ENCODE data around the gene SSC5D. TPM values are rescaled to one million over a fixed set of nuclear protein-coding genes. Genes with fewer than 3 reads are reported as not detected.

SSC5D gene
- total and polyA plus RNA-seq, 9 of the 15 experiments (the other 6 are each of a cell fraction or from before 2014, with no cell fraction given) = 0.04 to 0.71 (median 0.14) TPM; not detected in 2

- H3K36me3 ChIP-seq (ENCODE audit: control insufficient read depth, insufficient read depth, low read length) = no peaks in the 10 kb centered on the region
- H3K4me2 ChIP-seq (ENCODE audit: insufficient read depth, low read length) = no peak overlapping the region
- no peak overlapping the region for H3K27ac ChIP-seq (ENCODE audit: extremely low read depth, low read depth, low read length)
- no peaks in the 10 kb centered on the region for H4K20me1 ChIP-seq (replicated peaks; ENCODE audit: control insufficient read depth, insufficient read depth, low read length)
- 34% methylated on average over 17 of the region's 19 CpGs for WGBS (ENCODE audit: insufficient coverage, low coverage, missing lambda C conversion rate)
- intact Hi-C loops (cut with micrococcal nuclease) = no loop called here
- ChIA-PET CTCF (ENCODE audit: low intra/inter-chr PET ratio) (no interaction called here), POLR2A (no interaction called here)
- DNase-seq (ENCODE audit: extremely low read depth in 1 of 4, low spot score in 3 of 4) (no peak), ATAC-seq (no peak), FAIRE-seq (no peak)
- H2AFZ ChIP-seq (ENCODE audit: low read depth, low read length) = no peak overlapping the region
- H3K4me1 ChIP-seq (replicated peaks in 1 of 2; ENCODE audit: control insufficient read depth in 2 of 2, insufficient read depth in 2 of 2, low read length in 2 of 2) = peaks cover 21 to 56% of the 10 kb centered on the region in 2 experiments
- no peaks in the 10 kb centered on the region for H3K79me2 ChIP-seq (ENCODE audit: control insufficient read depth, insufficient read depth, low read length)
- in situ Hi-C loops (cut with MboI) = no loop called here
- H3K9me3 ChIP-seq (replicated peaks; ENCODE audit: control insufficient read depth, insufficient read depth, low read depth, low read length) = no peaks in the 10 kb centered on the region
- H3K9me1 ChIP-seq (ENCODE audit: control insufficient read depth, insufficient read depth, low read length) = peaks cover 4% of the 10 kb centered on the region
- peak overlapping the region in 1 of 2 experiments; percentile 20; a peak in 2 of 4 replicates for H3K9ac ChIP-seq (ENCODE audit: insufficient read depth in 1 of 2, low read depth in 2 of 2, low read length in 2 of 2)
- no peaks in the 10 kb centered on the region for H3K27me3 ChIP-seq (ENCODE audit: control insufficient read depth in 2 of 2, insufficient read depth in 2 of 2, low read length in 2 of 2)
- TF ChIP-seq ZNF224 (CRISPR knock-in tag; IDR thresholded peaks at IDR 0.05) = no peak
- H3K4me3 ChIP-seq = no peak overlapping the region
- BruUV-seq (replicated peaks) = no TSS peak
Observed at GRCh38 chr19:55541091-55541490, 52.9 kb downstream of the SSC5D start.

GRCh38 chr19:55542292-55542855 is 54.1 kb downstream of the SSC5D start:
- FAIRE-seq (no peak), ATAC-seq (no peak), DNase-seq (ENCODE audit: extremely low read depth in 1 of 4, low spot score in 3 of 4) (no peak)
- H3K9me3 ChIP-seq (replicated peaks; ENCODE audit: control insufficient read depth, insufficient read depth, low read depth, low read length) = no peaks in the 10 kb centered on the region
- in situ Hi-C loops (cut with MboI) (no loop called here), intact Hi-C loops (cut with micrococcal nuclease) (no loop called here)
- 8% methylated on average over 6 of the region's 7 CpGs for WGBS (ENCODE audit: insufficient coverage, low coverage, missing lambda C conversion rate)
- H3K9me1 ChIP-seq (ENCODE audit: control insufficient read depth, insufficient read depth, low read length) = peaks cover 4% of the 10 kb centered on the region
- H4K20me1 ChIP-seq (replicated peaks; ENCODE audit: control insufficient read depth, insufficient read depth, low read length) = no peaks in the 10 kb centered on the region
- H3K4me3 ChIP-seq = no peak overlapping the region
- POLR2A ChIA-PET = no interaction called here
- no TSS peak for BruUV-seq (replicated peaks)
- no peak overlapping the region for H3K4me2 ChIP-seq (ENCODE audit: insufficient read depth, low read length)
- TF ChIP-seq EGR1 (conservative IDR thresholded peaks at IDR 0.05) (peak; percentile 50), TOE1 (IDR thresholded peaks at IDR 0.05; ENCODE audit: borderline replicate concordance) (no peak), TOE1 (CRISPR knock-in tag; IDR thresholded peaks at IDR 0.05; ENCODE audit: borderline replicate concordance, low read depth) (no peak)
- H3K9ac ChIP-seq (ENCODE audit: insufficient read depth in 1 of 2, low read depth in 2 of 2, low read length in 2 of 2) = no peak overlapping the region
- CTCF ChIA-PET (ENCODE audit: low intra/inter-chr PET ratio) = no interaction called here
- H3K4me1 ChIP-seq (replicated peaks in 1 of 2; ENCODE audit: control insufficient read depth in 2 of 2, insufficient read depth in 2 of 2, low read length in 2 of 2) = peaks cover 33 to 55% of the 10 kb centered on the region in 2 experiments
- no peak overlapping the region for H2AFZ ChIP-seq (ENCODE audit: low read depth, low read length)
- H3K27me3 ChIP-seq (ENCODE audit: control insufficient read depth in 2 of 2, insufficient read depth in 2 of 2, low read length in 2 of 2) = no peaks in the 10 kb centered on the region
- no peaks in the 10 kb centered on the region for H3K79me2 ChIP-seq (ENCODE audit: control insufficient read depth, insufficient read depth, low read length)
- H3K27ac ChIP-seq (ENCODE audit: extremely low read depth, low read depth, low read length) = no peak overlapping the region
- no peaks in the 10 kb centered on the region for H3K36me3 ChIP-seq (ENCODE audit: control insufficient read depth, insufficient read depth, low read length)
